HG03135 (cell line): ENCODE data around the gene CYP4F11.
"Not testable (repeated sequence)": the region's sequence is repeated elsewhere in the genome, so short reads cannot be mapped to it uniquely, and the experiment has no call there.

Experiments used
- ATAC-seq: cut with Tn5 transposase; IDR thresholded peaks from one replicate; pipeline ENCODE4 v1.9.1; 2021; ENCODE audit warnings: mild to moderate bottlenecking, moderate library complexity; ENCODE audit not compliant: unreplicated experiment

Gene CYP4F11

DNA sequence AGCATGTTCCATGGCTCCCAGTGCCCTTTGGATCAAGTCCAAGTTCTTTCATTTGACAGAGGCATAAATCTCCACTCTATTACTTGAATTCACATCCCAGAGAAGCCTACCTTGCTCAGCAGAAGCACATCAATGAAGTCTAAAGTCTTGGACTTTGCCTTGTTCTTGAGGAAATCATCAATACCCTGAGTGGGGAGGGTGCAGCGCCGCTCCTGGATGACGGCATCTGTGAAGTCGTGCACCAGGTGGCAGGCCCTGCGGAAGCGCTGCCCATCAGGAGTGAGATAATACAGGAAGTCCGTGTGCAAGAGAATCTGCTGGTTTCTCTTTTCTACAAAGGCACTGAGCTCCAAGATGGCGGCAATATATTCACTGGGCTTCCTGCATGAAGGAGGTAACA is 10.6 kb downstream of the CYP4F11 start:
- no peak for ATAC-seq

- no peak for ATAC-seq
These were observed 12.3 kb downstream of the CYP4F11 start for GRCh38 chr19:15922021-15922420.

DNA sequence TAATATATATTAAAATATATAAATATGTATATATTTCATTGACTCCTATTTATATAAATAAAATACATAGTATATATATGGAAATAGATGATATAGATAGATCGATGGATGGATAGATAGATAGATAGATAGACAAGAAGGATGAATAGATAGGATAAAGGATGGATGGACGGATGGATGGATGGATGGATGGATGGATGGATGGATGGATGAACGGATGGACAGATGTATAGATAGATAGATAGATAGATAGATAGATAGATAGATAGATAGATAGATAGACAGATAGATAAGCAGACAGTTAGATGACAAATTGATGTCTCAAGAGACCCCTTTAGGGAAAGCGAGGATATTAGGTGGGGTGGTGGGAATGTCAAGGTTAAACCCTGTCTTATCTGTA is 15.1 kb downstream of the CYP4F11 start:
- ATAC-seq, result no peak

DNA sequence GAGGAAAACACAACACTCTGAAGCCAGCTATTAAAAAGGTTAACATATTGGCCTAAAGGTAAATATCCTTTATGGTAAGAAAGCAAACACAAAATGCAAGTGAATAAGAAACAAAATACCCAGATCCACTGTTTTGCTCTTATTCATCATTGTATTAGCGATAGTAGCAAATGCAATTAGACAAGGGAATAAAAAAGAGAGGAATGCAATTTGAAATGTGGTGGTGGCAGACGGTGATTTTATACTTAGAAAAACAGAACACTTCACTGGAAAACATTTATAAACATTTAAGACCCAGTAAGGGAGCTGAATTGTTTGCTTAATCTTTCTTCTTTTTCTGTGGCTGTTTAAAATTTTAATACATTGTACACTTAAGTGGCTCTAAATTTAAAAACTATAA is 19.2 kb downstream of the CYP4F11 start:
- ATAC-seq, result no peak

DNA sequence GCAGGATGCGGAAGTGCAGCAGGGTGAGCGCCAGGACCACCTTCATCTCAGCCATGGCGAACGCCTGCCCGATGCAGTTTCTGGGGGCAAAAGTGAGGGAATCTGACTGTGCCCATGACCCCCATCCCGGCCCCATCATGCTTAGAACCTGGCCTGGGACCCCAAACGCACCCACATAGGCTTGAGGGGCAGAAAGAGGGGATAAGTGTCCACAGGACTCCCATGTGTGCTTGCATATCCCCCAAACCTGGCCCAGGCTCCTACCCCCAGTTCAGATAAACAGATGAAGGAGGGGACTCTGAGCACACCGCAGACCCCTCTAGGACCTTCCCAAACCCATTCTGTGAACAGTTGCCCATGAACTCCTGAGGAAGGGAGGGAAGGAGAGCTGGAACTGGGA is 20.5 kb downstream of the CYP4F11 start:
- no peak for ATAC-seq

DNA sequence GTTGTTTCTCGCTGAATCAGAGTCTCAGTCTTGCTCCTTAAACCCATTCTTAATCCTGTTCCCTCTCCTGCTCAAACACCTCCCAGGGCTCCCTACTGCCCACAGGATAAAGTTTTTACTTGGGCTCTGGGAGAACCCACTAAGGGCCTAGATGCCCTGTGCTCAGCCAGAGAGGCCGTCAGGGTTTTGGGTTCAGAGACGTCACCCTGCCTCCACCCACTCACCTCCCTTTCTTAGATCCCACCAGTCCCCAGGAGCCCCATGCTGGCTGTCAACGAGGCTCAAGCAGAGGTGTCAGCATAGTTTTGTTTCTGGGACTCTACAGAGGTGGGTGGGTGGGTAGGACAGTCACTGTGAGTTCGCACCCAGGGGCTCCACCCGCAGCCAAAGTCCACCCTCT is 20.9 kb downstream of the CYP4F11 start:
- ATAC-seq, result no peak

DNA sequence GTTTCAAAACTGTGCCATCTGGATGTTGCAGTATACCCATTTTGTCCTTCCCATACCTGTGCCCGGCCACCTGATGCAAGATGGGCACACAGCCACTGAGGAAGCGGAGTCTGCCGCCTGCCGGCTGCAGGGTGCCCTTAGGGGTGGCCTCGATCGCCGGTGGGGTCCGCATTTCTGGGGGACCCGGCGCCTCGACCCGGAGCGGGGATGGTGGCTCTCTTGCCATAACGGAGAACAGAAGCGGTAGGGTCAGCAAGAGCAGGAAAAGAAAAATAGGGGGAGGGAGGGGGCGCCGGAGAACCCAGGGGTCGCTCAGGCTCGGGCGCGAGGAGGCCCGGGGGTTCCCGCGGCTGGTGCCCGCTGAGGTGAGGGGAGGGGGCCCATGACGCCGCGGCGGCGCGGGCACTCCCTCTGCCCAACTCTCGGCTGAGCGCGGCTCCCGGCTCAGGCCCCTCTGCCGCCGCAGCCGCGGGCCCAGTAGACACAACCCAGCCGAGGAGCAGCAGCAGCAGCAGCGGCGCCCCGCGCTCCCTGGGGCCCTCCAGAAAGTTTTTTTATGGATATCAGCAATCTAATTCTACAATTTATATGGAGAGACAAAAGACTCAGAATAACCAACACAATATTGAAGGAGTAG is 22.6 kb downstream of the CYP4F11 start:
- no peak for ATAC-seq

DNA sequence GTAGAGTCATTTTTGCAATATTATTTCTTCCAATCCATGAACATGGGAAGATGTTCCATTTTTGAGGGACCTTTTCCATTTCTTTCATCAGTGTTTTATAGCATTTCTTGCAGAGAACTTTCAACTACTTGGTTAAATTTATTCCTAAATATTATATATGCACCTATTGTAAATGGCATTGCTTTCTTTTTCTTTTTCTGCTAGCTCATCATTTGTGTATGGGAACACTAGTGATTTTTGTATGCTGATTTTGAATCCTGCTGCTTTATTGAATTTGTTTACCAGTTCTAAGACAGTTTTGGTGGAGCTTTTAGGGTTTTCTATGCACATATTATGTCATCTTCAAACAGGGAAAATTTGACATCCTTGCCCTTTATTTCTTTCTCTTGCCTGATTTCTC is 29.3 kb downstream of the CYP4F11 start:
- no peak for ATAC-seq

DNA sequence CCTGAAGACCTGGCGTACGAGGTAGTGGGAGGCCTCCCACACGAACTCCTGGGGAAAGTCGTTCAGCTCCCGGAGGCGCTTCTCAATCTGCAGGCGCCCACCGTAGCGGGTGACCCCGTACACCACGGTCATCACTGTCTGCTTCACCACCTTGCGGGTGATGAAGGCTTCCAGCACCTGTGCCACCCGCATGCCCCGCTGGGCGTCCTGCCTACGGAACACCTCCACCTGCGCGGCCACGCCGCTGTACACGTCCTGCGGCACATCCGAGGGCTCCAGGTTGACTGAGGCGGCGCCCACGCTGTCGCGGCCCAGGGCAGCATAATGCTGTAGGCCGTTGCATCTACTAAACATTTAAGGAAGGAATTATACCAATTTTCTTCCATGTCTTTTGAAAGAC is 31.4 kb downstream of the CYP4F11 start:
- not testable (repeated sequence) for ATAC-seq

DNA sequence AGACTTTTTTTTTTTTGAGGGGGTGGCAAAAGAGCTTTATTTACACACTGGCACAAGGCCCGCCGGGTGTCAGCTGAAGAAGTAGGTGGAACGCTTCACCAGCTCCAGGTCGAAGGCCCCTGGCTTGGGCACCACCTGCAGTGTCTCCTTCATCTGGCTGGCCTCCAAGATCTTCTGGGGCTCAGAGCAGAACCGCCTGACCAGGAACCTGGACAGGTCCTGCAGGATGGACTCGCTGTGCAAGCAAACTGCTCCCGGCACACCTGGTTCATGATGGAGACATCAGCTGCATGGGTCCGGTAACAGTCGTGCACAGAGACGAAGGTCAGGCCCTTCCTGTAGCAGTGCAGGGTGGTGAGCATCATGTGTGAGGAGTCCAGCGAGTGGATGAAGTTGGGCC is 32.1 kb downstream of the CYP4F11 start:
- no peak for ATAC-seq

DNA sequence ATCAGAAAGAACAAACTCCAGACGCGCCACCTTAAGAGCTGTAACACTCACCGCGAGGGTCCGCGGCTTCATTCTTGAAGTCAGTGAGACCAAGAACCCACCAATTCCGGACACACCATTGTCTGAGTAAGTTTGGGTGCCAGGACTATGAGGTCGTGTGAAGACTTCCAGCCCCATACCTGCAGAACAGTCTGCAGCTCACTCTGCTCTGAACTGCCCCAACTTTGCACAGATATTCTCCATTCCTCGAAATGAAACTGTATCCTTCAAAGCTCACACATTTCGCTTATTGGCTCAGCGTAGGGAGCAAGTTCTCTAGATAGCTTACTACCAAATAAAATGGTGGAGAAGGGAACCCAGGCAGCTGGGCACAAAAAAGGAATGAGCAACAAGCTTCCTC is 33.8 kb downstream of the CYP4F11 start:
- ATAC-seq, result no peak

- not testable (repeated sequence) for ATAC-seq
These were observed 34.3 kb downstream of the CYP4F11 start for GRCh38 chr19:15900032-15900431.

DNA sequence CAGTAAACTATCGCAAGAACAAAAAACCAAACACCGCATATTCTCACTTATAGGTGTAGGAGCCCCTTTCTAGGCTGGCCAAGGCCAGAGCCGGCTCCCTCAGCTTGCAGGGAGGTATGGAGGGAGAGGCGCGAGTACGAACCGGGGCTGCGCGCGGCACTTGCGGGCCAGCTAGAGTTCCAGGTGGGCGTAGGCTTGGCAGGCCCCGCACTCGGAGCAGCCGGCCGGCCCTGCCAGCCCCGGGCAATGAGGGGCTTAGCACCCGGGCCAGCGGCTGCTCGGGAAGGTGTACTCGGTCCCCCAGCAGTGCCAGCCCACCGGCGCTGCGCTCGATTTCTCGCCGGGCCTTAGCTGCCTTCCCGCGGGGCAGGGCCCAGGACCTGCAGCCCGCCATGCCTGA is 34.8 kb downstream of the CYP4F11 start:
- ATAC-seq, result not testable (repeated sequence)

DNA sequence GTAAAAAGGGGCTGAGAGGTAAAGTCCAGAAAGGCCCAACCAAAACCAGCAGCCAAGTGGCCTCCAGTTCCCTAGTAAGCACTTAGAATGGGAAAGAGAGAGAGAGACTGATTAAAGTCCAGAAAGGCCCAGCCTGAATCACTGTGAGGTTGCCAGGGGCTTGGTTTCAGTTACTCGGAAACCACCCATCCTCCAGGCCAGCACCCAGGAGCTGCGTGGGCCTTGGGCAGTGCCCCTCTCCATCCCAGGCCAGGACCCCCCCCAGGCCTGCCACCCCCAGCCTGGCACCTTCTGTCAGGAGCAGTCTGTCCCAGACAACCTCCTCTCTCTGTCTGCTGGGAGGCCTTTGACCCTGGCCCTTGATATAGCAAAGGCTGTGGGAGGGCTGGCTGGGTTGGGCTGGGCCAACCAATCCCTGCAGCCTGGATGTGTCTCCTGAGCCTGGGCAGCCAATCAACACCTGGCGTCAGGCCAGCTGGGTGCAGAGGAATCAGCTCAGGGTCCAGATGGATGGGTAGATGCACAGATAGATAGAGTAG is 36.5 kb downstream of the CYP4F11 start, which contains the start of gene CYP4F2:
CYP4F2 (minus strand) TSS at position 337 of the 539 bp plus-strand sequence. CDS start 463 bp downstream, outside the sequence.
- no peak for ATAC-seq

GRCh38 chr19:15897026-15897737 is 37.1 kb downstream of the CYP4F11 start:
- ATAC-seq, result no peak

GRCh38 chr19:15895876-15896430 is 38.4 kb downstream of the CYP4F11 start:
- no peak for ATAC-seq

DNA sequence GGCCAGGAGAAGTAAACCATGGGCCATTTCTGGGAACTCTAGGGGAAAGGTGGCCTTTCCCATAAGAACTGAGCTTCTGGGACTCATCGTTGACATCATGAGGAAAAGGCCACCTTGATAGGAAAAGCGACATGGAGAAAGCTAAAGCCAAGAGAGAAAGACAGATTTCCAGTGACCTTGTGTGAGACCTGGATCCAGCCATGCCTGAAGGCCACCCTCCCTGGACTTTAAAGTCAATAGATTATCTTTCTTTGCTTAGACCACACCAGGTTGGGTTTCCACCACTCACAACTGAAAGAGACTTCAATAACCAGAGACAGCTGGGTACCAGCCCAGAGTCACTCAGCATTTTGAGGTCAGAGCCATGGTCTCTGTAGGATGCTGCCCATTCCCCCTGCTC is 40.0 kb downstream of the CYP4F11 start:
- ATAC-seq, result no peak

DNA sequence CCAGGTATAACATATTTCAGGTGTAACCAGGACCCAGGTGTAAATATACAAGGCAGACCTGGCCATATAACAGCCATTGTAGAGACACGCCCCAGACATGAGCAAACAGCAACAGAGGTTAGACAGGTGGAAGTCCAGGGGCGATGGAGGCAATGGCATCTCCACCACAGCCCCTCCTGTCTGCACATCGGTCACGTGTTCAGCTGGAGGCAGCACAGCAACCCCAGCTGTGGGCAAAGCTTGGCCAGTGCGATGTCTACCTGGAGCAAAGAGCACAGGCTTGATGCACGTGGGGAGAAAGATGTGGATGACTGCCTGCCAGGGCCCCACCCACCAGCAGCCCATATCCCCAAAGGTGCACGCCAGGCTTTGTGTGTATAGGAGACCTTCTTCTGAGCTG is 40.9 kb downstream of the CYP4F11 start:
- ATAC-seq, result no peak

- ATAC-seq, result no peak
These were observed 42.3 kb downstream of the CYP4F11 start for GRCh38 chr19:15892012-15892411.

GRCh38 chr19:15891434-15891833 is 42.9 kb downstream of the CYP4F11 start:
- no peak for ATAC-seq

- not testable (repeated sequence) for ATAC-seq
These were observed 45.0 kb downstream of the CYP4F11 start for GRCh38 chr19:15889339-15889738.

DNA sequence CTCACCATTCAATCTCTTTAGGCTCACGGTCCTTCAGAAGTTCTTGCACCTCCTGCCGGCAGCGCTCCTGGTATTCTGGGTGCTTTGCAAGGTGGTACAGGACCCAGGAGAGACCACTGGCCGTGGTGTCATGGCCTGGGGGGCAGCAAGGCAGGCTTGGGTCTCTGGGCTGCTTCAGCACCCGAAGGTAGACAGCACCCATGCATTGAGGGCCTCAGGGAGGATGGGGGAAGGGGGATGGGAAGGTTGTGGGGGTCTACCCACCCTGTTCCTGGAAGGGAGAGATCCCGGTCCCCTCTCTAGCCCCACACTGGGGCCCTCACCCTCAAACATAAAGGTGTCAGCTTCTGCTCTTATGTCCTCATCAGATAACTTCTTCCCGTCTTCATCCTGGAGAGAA is 48.4 kb downstream of the CYP4F11 start:
- no peak for ATAC-seq
